MM.1S (cell line): ENCODE measurements around the gene TNFRSF4.

Source experiments
- DNase-seq: peaks from one replicate; pipeline ENCODE4 v3.0.0-alpha.2; 2015
- H2AFZ ChIP-seq: fragments of 300-600 bp; sonication (generic); 2 replicates; pipeline ENCODE4 v1.6.0; 2016; ENCODE audit warnings: antibody characterized with exemption, low read length
- H3F3A ChIP-seq: fragments of 300-600 bp; sonication (generic); 2 replicates; pipeline ENCODE4 v1.6.1; 2016; ENCODE audit warnings: mild to moderate bottlenecking, antibody characterized with exemption, low read length, moderate library complexity, mixed read lengths; ENCODE audit not compliant: insufficient read depth
- H3K27ac ChIP-seq: fragments of 300-600 bp; sonication (generic); 2 replicates; pipeline ENCODE4 v1.5.1; 2016; ENCODE audit warnings: mild to moderate bottlenecking, low read length
- H3K27me3 ChIP-seq: fragments of 300-600 bp; sonication (generic); replicated peaks from 2 replicates; pipeline ENCODE4 v1.6.0; 2016; ENCODE audit warnings: low read length; ENCODE audit not compliant: insufficient read depth
- H3K36me3 ChIP-seq: fragments of 300-600 bp; sonication (generic); replicated peaks from 2 replicates; pipeline ENCODE4 v1.6.1; 2016; ENCODE audit warnings: mild to moderate bottlenecking, low read length, mixed read lengths; ENCODE audit not compliant: insufficient read depth
- H3K4me1 ChIP-seq: fragments of 300-600 bp; sonication (generic); 2 replicates; pipeline ENCODE4 v1.6.1; 2016; ENCODE audit warnings: low read length, mixed read lengths
- H3K4me2 ChIP-seq: fragments of 300-600 bp; sonication (generic); 2 replicates; pipeline ENCODE4 v1.6.0; 2016; ENCODE audit warnings: low read depth, low read length
- H3K4me3 ChIP-seq: fragments of 300-600 bp; sonication (generic); 2 replicates; pipeline ENCODE4 v1.5.1; 2016; ENCODE audit warnings: low read length, mixed read lengths
- H3K79me2 ChIP-seq: fragments of 300-600 bp; sonication (generic); 2 replicates; pipeline ENCODE4 v1.6.1; 2016; ENCODE audit warnings: mixed run types, low read length, mixed read lengths
- H3K9ac ChIP-seq: fragments of 300-600 bp; sonication (generic); 2 replicates; pipeline ENCODE4 v1.6.1; 2016; ENCODE audit warnings: low read length, mixed read lengths
- H3K9me2 ChIP-seq: fragments of 300-600 bp; sonication (generic); replicated peaks from 2 replicates; pipeline ENCODE4 v1.6.1; 2016; ENCODE audit warnings: mild to moderate bottlenecking, low read length, mixed read lengths; ENCODE audit not compliant: insufficient read depth
- H3K9me3 ChIP-seq: fragments of 300-600 bp; sonication (generic); replicated peaks from 2 replicates; pipeline ENCODE4 v1.6.1; 2016; ENCODE audit warnings: mild to moderate bottlenecking, low read length, mixed read lengths; ENCODE audit not compliant: insufficient read depth
- H4K20me1 ChIP-seq: fragments of 300-600 bp; sonication (generic); 2 replicates; pipeline ENCODE4 v1.6.1; 2016; ENCODE audit warnings: mild to moderate bottlenecking, low read length, moderate library complexity, mixed read lengths; ENCODE audit not compliant: insufficient read depth
- EZH2 ChIP-seq: fragments of 300-600 bp; sonication (generic); optimal IDR thresholded peaks from 2 replicates; pipeline ENCODE3; 2017; ENCODE audit warnings: low read depth, mild to moderate bottlenecking, antibody characterized with exemption, low read length, mixed read lengths
- EZH2phosphoT487 ChIP-seq: fragments of 300-600 bp; sonication (generic); IDR thresholded peaks from 2 replicates; pipeline ENCODE4 v1.6.1; 2018; ENCODE audit warnings: antibody characterized with exemption, low read length
- TF ChIP-seq, protein P1 (sequence below): fragments of 300-600 bp; sonication (generic); IDR thresholded peaks from 2 replicates; pipeline ENCODE4 v1.5.1; 2016; ENCODE audit warnings: antibody characterized with exemption, low read length, mixed read lengths

TNFRSF4 gene

GRCh38 chr1:1211541-1212441 lies 2.2 kb downstream of the TNFRSF4 start:
- H3K4me3 ChIP-seq: no peak overlapping the region
- H3K9me2 ChIP-seq: no peaks in the 10 kb centered on the region
- no peak overlapping the region for H3K9ac ChIP-seq
- H3K27me3 ChIP-seq: peaks cover 55% of the 10 kb centered on the region
- no peaks in the 10 kb centered on the region for H3K4me1 ChIP-seq
- no peaks in the 10 kb centered on the region for H3K36me3 ChIP-seq
- H3K27ac ChIP-seq: no peak overlapping the region
- no peaks in the 10 kb centered on the region for H4K20me1 ChIP-seq
- H2AFZ ChIP-seq: no peak overlapping the region
- no peaks in the 10 kb centered on the region for H3K79me2 ChIP-seq
- DNase-seq: no peak
- no peak overlapping the region for H3K4me2 ChIP-seq
- no peaks in the 10 kb centered on the region for H3K9me3 ChIP-seq
- H3F3A ChIP-seq: 0 out of 2 replicates have a peak, but pooled peaks cover 2% of the 10 kb centered on the region
- TF ChIP-seq EZH2: no peak
- TF ChIP-seq EZH2phosphoT487: no peak
- TF ChIP-seq, protein P1, sequence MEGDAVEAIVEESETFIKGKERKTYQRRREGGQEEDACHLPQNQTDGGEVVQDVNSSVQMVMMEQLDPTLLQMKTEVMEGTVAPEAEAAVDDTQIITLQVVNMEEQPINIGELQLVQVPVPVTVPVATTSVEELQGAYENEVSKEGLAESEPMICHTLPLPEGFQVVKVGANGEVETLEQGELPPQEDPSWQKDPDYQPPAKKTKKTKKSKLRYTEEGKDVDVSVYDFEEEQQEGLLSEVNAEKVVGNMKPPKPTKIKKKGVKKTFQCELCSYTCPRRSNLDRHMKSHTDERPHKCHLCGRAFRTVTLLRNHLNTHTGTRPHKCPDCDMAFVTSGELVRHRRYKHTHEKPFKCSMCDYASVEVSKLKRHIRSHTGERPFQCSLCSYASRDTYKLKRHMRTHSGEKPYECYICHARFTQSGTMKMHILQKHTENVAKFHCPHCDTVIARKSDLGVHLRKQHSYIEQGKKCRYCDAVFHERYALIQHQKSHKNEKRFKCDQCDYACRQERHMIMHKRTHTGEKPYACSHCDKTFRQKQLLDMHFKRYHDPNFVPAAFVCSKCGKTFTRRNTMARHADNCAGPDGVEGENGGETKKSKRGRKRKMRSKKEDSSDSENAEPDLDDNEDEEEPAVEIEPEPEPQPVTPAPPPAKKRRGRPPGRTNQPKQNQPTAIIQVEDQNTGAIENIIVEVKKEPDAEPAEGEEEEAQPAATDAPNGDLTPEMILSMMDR: no peak

DNA sequence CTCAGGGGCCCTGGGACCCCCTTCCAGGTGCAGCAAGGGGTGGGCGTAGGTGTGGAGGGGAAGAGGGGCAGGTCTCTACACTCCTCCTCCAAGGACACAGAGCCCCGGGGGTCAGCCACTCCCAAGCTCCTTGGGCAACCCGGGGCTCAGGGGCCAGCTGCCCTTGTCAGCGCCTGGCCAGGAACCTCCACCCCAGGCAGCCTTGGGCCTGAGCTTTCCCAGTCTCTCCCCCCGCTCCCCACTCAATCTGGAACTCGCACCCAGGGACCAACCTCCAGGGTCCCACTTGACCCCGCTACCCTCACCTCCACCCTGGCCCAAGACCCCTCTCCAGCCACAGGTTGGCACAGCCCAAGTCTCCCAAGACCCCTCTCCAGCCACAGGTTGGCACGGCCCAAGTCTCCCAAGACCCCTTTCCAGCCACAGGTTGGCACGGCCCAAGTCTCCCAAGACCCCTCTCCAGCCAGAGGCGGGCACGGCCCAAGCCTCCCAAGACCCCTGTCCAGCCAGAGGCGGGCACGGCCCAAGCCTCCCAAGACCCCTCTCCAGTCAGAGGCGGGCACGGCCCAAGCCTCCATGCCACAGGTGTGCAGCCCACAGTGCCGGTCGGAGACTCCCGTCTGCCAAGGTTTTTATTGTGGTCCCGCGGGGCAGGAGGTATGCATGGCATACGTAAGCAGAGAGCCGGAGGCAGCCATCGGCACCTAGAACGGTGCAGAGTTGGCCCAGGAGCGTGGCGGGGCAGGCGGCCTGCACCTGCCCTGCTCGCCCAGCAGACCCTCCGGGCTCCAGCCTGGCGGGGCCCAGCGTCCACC lies 3.0 kb downstream of the TNFRSF4 start:
- Histone ChIP-seq H3K27me3 (peaks cover 64% of the 10 kb centered on the region), H3K9me3 (no peaks in the 10 kb centered on the region), H3K4me3 (no peak overlapping the region), H3K36me3 (no peaks in the 10 kb centered on the region), H3K27ac (no peak overlapping the region), H3F3A (no peaks in the 10 kb centered on the region), H3K9ac (no peak overlapping the region), H3K4me2 (no peak overlapping the region), H3K4me1 (no peaks in the 10 kb centered on the region), H4K20me1 (no peaks in the 10 kb centered on the region), H3K79me2 (no peaks in the 10 kb centered on the region), H2AFZ (no peak overlapping the region), H3K9me2 (no peaks in the 10 kb centered on the region)
- DNase-seq: no peak
- TF ChIP-seq EZH2: no peak
- no peak for TF ChIP-seq EZH2phosphoT487
- TF ChIP-seq, protein P1: no peak

- Histone ChIP-seq H2AFZ (no peak overlapping the region), H3F3A (no peaks in the 10 kb centered on the region), H4K20me1 (no peaks in the 10 kb centered on the region), H3K9ac (no peak overlapping the region), H3K9me2 (no peaks in the 10 kb centered on the region), H3K4me1 (no peaks in the 10 kb centered on the region), H3K79me2 (no peaks in the 10 kb centered on the region), H3K9me3 (no peaks in the 10 kb centered on the region), H3K27ac (no peak overlapping the region), H3K27me3 (peaks cover 84% of the 10 kb centered on the region), H3K4me2 (no peak overlapping the region), H3K36me3 (no peaks in the 10 kb centered on the region), H3K4me3 (no peak overlapping the region)
- TF ChIP-seq EZH2phosphoT487: no peak
- TF ChIP-seq, protein P1: no peak
- no peak for TF ChIP-seq EZH2
- DNase-seq: no peak
Observed at GRCh38 chr1:1208713-1209433, 5.1 kb downstream of the TNFRSF4 start.
